Ascending aorta (tissue), 2 donors: ENCODE data around the gene SMURF1. TPM values are rescaled to one million over a fixed set of nuclear protein-coding genes. Genes with fewer than 3 reads are reported as not detected.

ENCODE experiments used
- DNase-seq, 2 donors: peaks; one replicate each; pipeline ENCODE4 v3.0.0-alpha.2; 2019; ENCODE audit warnings: low spot score in 2 of 2
- H3K27ac ChIP-seq, 2 donors: fragments of 200-600 bp; sonication (generic); one replicate each; pipeline ENCODE4 v1.5.1; 2016 to 2017; ENCODE audit warnings: mild to moderate bottlenecking in 1 of 2
- H3K27me3 ChIP-seq: fragments of 200-600 bp; sonication (generic); one replicate; pipeline ENCODE4 v1.5.1; 2017
- H3K36me3 ChIP-seq, 2 donors: fragments of 200-600 bp; sonication (generic); one replicate each; pipeline ENCODE4 v1.5.1; 2016
- H3K4me1 ChIP-seq, 2 donors: fragments of 200-600 bp; sonication (generic); one replicate each; pipeline ENCODE4 v1.5.1; 2016 to 2017; ENCODE audit warnings: mild to moderate bottlenecking in 1 of 2
- H3K4me3 ChIP-seq, 2 donors: fragments of 200-600 bp; sonication (generic); one replicate each; pipeline ENCODE4 v1.5.1; 2016 to 2017; ENCODE audit warnings: mild to moderate bottlenecking in 1 of 2
- H3K9me3 ChIP-seq, 2 donors: fragments of 200-600 bp; sonication (generic); one replicate each; pipeline ENCODE4 v1.5.1; 2016
- CTCF ChIP-seq, 3 experiments: fragments of 200-600 bp in 2 of 3; fragments of 450-650 bp in 1 of 3; sonication (generic) in 2 of 3; IDR thresholded peaks; one replicate each; pipeline ENCODE4 v1.5.1; 2016 to 2019; ENCODE audit warnings: antibody characterized with exemption in 3 of 3, mild to moderate bottlenecking in 1 of 3, moderate library complexity in 1 of 3
- intact Hi-C: fragments of 100-400 bp; cut with DNase I; formaldehyde crosslinking; loops from one replicate; pipeline ENCODE4 v1.15.1; 2023
- total RNA-seq: library from RNA; depleted of rRNA; stranded (reverse); fragments of >200 nt; gene quantifications from one replicate; pipeline ENCODE4 v1.1.0, GENCODE V29; 2016

SMURF1 gene
- total RNA-seq, 1 donor from 2014 or later = 26.5 TPM

GRCh38 chr7:99133766-99134564, 9.9 kb downstream of the SMURF1 start:
- Histone ChIP-seq H3K27ac (peak overlapping the region; percentile 36 to 73), H3K36me3 (no peaks in the 10 kb centered on the region), H3K4me1 (peaks cover 21 to 69% of the 10 kb centered on the region in 2 donors), H3K27me3 (no peaks in the 10 kb centered on the region), H3K4me3 (peak overlapping the region in 1 of 2 donors; percentile 9), H3K9me3 (no peaks in the 10 kb centered on the region)
- intact Hi-C loops = no loop called here
- TF ChIP-seq CTCF (IDR thresholded peaks at IDR 0.05) = no peak
- DNase-seq = no peak

- Histone ChIP-seq H3K4me3 (no peak overlapping the region), H3K9me3 (no peaks in the 10 kb centered on the region), H3K4me1 (peaks cover 28 to 68% of the 10 kb centered on the region in 2 donors), H3K36me3 (no peaks in the 10 kb centered on the region), H3K27ac (peak overlapping the region; percentile 36 to 73), H3K27me3 (no peaks in the 10 kb centered on the region)
- DNase-seq = no peak
- TF ChIP-seq CTCF (IDR thresholded peaks at IDR 0.05) = no peak
- intact Hi-C loops = no loop called here
Measured at GRCh38 chr7:99132595-99133321, 11.2 kb downstream of the SMURF1 start.

GRCh38 chr7:99131290-99131689, 12.6 kb downstream of the SMURF1 start:
- TF ChIP-seq CTCF (IDR thresholded peaks at IDR 0.05) = no peak
- Histone ChIP-seq H3K9me3 (no peaks in the 10 kb centered on the region), H3K4me3 (no peak overlapping the region), H3K27ac (peak overlapping the region; percentile 33 to 73), H3K4me1 (peaks cover 26 to 65% of the 10 kb centered on the region in 2 donors), H3K27me3 (no peaks in the 10 kb centered on the region), H3K36me3 (no peaks in the 10 kb centered on the region)
- intact Hi-C loops = no loop called here
- DNase-seq = no peak

GRCh38 chr7:99129536-99129935, 14.4 kb downstream of the SMURF1 start:
- no peak overlapping the region for H3K27ac ChIP-seq
- DNase-seq = no peak
- peaks cover 28 to 72% of the 10 kb centered on the region in 2 donors for H3K4me1 ChIP-seq
- H3K9me3 ChIP-seq = no peaks in the 10 kb centered on the region
- H3K36me3 ChIP-seq = no peaks in the 10 kb centered on the region
- no peak overlapping the region for H3K4me3 ChIP-seq
- H3K27me3 ChIP-seq = no peaks in the 10 kb centered on the region
- intact Hi-C loops = no loop called here
- TF ChIP-seq CTCF (IDR thresholded peaks at IDR 0.05) = no peak

GRCh38 chr7:99129001-99129400, 14.9 kb downstream of the SMURF1 start:
- H3K27ac ChIP-seq = no peak overlapping the region
- intact Hi-C loops = no loop called here
- H3K36me3 ChIP-seq = no peaks in the 10 kb centered on the region
- TF ChIP-seq CTCF (IDR thresholded peaks at IDR 0.05) = no peak
- H3K9me3 ChIP-seq = no peaks in the 10 kb centered on the region
- peaks cover 28 to 73% of the 10 kb centered on the region in 2 donors for H3K4me1 ChIP-seq
- no peak for DNase-seq
- no peak overlapping the region for H3K4me3 ChIP-seq
- no peaks in the 10 kb centered on the region for H3K27me3 ChIP-seq
